ENCODE results near the gene FAAP24.
"Not testable (repeated sequence)": the region's sequence is repeated elsewhere in the genome, so short reads cannot be mapped to it uniquely, and the experiment has no call there.

Gene FAAP24

GRCh38 chr19:33000510-33000909, 28.5 kb downstream of the FAAP24 start:
- no peak for DNase-seq

GRCh38 chr19:33000910-33001309, 28.9 kb downstream of the FAAP24 start:
- DNase-seq = no peak

- peak; percentile 0 for DNase-seq
Observed at GRCh38 chr19:33002126-33002865, 30.3 kb downstream of the FAAP24 start.

- DNase-seq = not testable (repeated sequence)
Observed at GRCh38 chr19:33003424-33004024, 31.5 kb downstream of the FAAP24 start.

GRCh38 chr19:33005440-33005839, 33.4 kb downstream of the FAAP24 start:
- peak; percentile 47 for DNase-seq

- no peak for DNase-seq
Observed at GRCh38 chr19:33008738-33009137, 36.7 kb downstream of the FAAP24 start.

GRCh38 chr19:33010891-33011290, 38.8 kb downstream of the FAAP24 start:
- DNase-seq = not testable (repeated sequence)

GRCh38 chr19:33022472-33023116, 50.6 kb downstream of the FAAP24 start:
- DNase-seq = no peak

GRCh38 chr19:33024398-33024797, 52.4 kb downstream of the FAAP24 start:
- no peak for DNase-seq

GRCh38 chr19:33025468-33026238, 53.6 kb downstream of the FAAP24 start:
- not testable (repeated sequence) for DNase-seq

- not testable (repeated sequence) for DNase-seq
Observed at GRCh38 chr19:33026602-33027001, 54.6 kb downstream of the FAAP24 start.

All from DMS153 (cell line).